ENCODE data around the gene CALHM2.

CALHM2 gene

GRCh38 chr10:103452506-103453230 lies 498 bp upstream of the CALHM2 start:
- FAIRE-seq (no peak), DNase-seq (ENCODE audit: insufficient read length, low spot score) (no peak)
- TF ChIP-seq PAX5 (IDR thresholded peaks at IDR 0.05; ENCODE audit: insufficient read depth, low read length, severe bottlenecking), result no peak
- TF ChIP-seq SPI1 (IDR thresholded peaks at IDR 0.05; ENCODE audit: low read depth, low read length), result no peak
- no peak for TF ChIP-seq TAF1 (IDR thresholded peaks at IDR 0.05; ENCODE audit: low read depth, low read length)
- TF ChIP-seq POLR2AphosphoS5 (IDR thresholded peaks at IDR 0.05; ENCODE audit: low read depth, low read length), result no peak
- no peak for TF ChIP-seq POU2F2 (IDR thresholded peaks at IDR 0.05; ENCODE audit: low read depth, low read length)
- no peak for TF ChIP-seq POLR2A (IDR thresholded peaks at IDR 0.05; ENCODE audit: low read depth, low read length)

GRCh38 chr10:103451091-103451813 lies 918 bp downstream of the CALHM2 start:
- peak; percentile 77 for FAIRE-seq
- DNase-seq (ENCODE audit: insufficient read length, low spot score), result peak; percentile 57
- TF ChIP-seq POLR2A (IDR thresholded peaks at IDR 0.05; ENCODE audit: low read depth, low read length) (no peak), PAX5 (IDR thresholded peaks at IDR 0.05; ENCODE audit: insufficient read depth, low read length, severe bottlenecking) (no peak), TAF1 (IDR thresholded peaks at IDR 0.05; ENCODE audit: low read depth, low read length) (no peak), SPI1 (IDR thresholded peaks at IDR 0.05; ENCODE audit: low read depth, low read length) (no peak), POLR2AphosphoS5 (IDR thresholded peaks at IDR 0.05; ENCODE audit: low read depth, low read length) (no peak), POU2F2 (IDR thresholded peaks at IDR 0.05; ENCODE audit: low read depth, low read length) (no peak)

- FAIRE-seq (no peak), DNase-seq (ENCODE audit: insufficient read length, low spot score) (no peak)
- no peak for TF ChIP-seq SPI1 (IDR thresholded peaks at IDR 0.05; ENCODE audit: low read depth, low read length)
- TF ChIP-seq POLR2A (IDR thresholded peaks at IDR 0.05; ENCODE audit: low read depth, low read length), result no peak
- no peak for TF ChIP-seq TAF1 (IDR thresholded peaks at IDR 0.05; ENCODE audit: low read depth, low read length)
- no peak for TF ChIP-seq POU2F2 (IDR thresholded peaks at IDR 0.05; ENCODE audit: low read depth, low read length)
- TF ChIP-seq PAX5 (IDR thresholded peaks at IDR 0.05; ENCODE audit: insufficient read depth, low read length, severe bottlenecking), result no peak
- TF ChIP-seq POLR2AphosphoS5 (IDR thresholded peaks at IDR 0.05; ENCODE audit: low read depth, low read length), result no peak
Measured at GRCh38 chr10:103450201-103450695, 1.9 kb downstream of the CALHM2 start.

- FAIRE-seq, result no peak
- no peak for TF ChIP-seq SPI1 (IDR thresholded peaks at IDR 0.05; ENCODE audit: low read depth, low read length)
- no peak for TF ChIP-seq POU2F2 (IDR thresholded peaks at IDR 0.05; ENCODE audit: low read depth, low read length)
- no peak for TF ChIP-seq POLR2A (IDR thresholded peaks at IDR 0.05; ENCODE audit: low read depth, low read length)
- no peak for TF ChIP-seq POLR2AphosphoS5 (IDR thresholded peaks at IDR 0.05; ENCODE audit: low read depth, low read length)
- TF ChIP-seq TAF1 (IDR thresholded peaks at IDR 0.05; ENCODE audit: low read depth, low read length), result no peak
- no peak for TF ChIP-seq PAX5 (IDR thresholded peaks at IDR 0.05; ENCODE audit: insufficient read depth, low read length, severe bottlenecking)
- DNase-seq (ENCODE audit: insufficient read length, low spot score), result no peak
Measured at GRCh38 chr10:103449208-103450144, 2.7 kb downstream of the CALHM2 start.

GRCh38 chr10:103448746-103449145 lies 3.4 kb downstream of the CALHM2 start:
- FAIRE-seq, result no peak
- no peak for DNase-seq (ENCODE audit: insufficient read length, low spot score)
- TF ChIP-seq PAX5 (IDR thresholded peaks at IDR 0.05; ENCODE audit: insufficient read depth, low read length, severe bottlenecking) (no peak), SPI1 (IDR thresholded peaks at IDR 0.05; ENCODE audit: low read depth, low read length) (no peak), POLR2A (IDR thresholded peaks at IDR 0.05; ENCODE audit: low read depth, low read length) (no peak), TAF1 (IDR thresholded peaks at IDR 0.05; ENCODE audit: low read depth, low read length) (no peak), POU2F2 (IDR thresholded peaks at IDR 0.05; ENCODE audit: low read depth, low read length) (no peak), POLR2AphosphoS5 (IDR thresholded peaks at IDR 0.05; ENCODE audit: low read depth, low read length) (no peak)

GRCh38 chr10:103447187-103447586 lies 5.0 kb downstream of the CALHM2 start:
- FAIRE-seq (no peak), DNase-seq (ENCODE audit: insufficient read length, low spot score) (no peak)
- no peak for TF ChIP-seq POLR2AphosphoS5 (IDR thresholded peaks at IDR 0.05; ENCODE audit: low read depth, low read length)

- DNase-seq (ENCODE audit: insufficient read length, low spot score) (no peak), FAIRE-seq (no peak)
- TF ChIP-seq POU2F2 (IDR thresholded peaks at IDR 0.05; ENCODE audit: low read depth, low read length) (no peak), SPI1 (IDR thresholded peaks at IDR 0.05; ENCODE audit: low read depth, low read length) (no peak), PAX5 (IDR thresholded peaks at IDR 0.05; ENCODE audit: insufficient read depth, low read length, severe bottlenecking) (no peak), POLR2AphosphoS5 (IDR thresholded peaks at IDR 0.05; ENCODE audit: low read depth, low read length) (no peak), POLR2A (IDR thresholded peaks at IDR 0.05; ENCODE audit: low read depth, low read length) (no peak)
Measured at GRCh38 chr10:103445767-103446567, 6.2 kb downstream of the CALHM2 start.

- DNase-seq (ENCODE audit: insufficient read length, low spot score) (no peak), FAIRE-seq (no peak)
Measured at GRCh38 chr10:103445366-103445765, 6.8 kb downstream of the CALHM2 start.

More at GRCh38 chr10:103445366-103445765, 6.8 kb downstream of the CALHM2 start:
- TF ChIP-seq SPI1 (IDR thresholded peaks at IDR 0.05; ENCODE audit: low read depth, low read length), result no peak
- TF ChIP-seq POLR2AphosphoS5 (IDR thresholded peaks at IDR 0.05; ENCODE audit: low read depth, low read length), result no peak
- no peak for TF ChIP-seq POU2F2 (IDR thresholded peaks at IDR 0.05; ENCODE audit: low read depth, low read length)
- TF ChIP-seq PAX5 (IDR thresholded peaks at IDR 0.05; ENCODE audit: insufficient read depth, low read length, severe bottlenecking), result no peak
- no peak for TF ChIP-seq POLR2A (IDR thresholded peaks at IDR 0.05; ENCODE audit: low read depth, low read length)
- TF ChIP-seq TAF1 (IDR thresholded peaks at IDR 0.05; ENCODE audit: low read depth, low read length), result no peak

All from GM12891 (cell line).